Measurements from ENCODE around the gene STIM2.
"Not testable (repeated sequence)": the region's sequence is repeated elsewhere in the genome, so short reads cannot be mapped to it uniquely, and the experiment has no call there.

DNA sequence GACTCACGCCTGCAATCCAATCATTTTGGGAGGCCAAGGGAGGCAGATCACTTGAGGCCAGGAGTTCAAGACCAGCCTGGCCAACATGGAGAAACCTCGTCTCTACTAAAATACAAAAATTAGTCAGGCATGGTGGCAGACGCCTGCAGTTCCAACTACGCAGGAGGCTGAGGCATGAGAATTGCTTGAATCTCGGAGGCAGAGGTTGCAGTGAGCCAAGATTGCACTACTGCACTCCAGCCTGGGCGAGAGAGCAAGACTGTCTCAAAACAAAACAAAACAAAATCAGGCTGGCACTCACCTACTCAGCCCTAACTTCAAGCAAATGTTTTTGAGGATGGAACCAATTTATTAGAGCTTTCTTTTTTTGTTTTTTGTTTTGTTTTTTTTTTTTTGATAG lies 33.3 kb upstream of the STIM2 start:
- TF ChIP-seq, protein P1, sequence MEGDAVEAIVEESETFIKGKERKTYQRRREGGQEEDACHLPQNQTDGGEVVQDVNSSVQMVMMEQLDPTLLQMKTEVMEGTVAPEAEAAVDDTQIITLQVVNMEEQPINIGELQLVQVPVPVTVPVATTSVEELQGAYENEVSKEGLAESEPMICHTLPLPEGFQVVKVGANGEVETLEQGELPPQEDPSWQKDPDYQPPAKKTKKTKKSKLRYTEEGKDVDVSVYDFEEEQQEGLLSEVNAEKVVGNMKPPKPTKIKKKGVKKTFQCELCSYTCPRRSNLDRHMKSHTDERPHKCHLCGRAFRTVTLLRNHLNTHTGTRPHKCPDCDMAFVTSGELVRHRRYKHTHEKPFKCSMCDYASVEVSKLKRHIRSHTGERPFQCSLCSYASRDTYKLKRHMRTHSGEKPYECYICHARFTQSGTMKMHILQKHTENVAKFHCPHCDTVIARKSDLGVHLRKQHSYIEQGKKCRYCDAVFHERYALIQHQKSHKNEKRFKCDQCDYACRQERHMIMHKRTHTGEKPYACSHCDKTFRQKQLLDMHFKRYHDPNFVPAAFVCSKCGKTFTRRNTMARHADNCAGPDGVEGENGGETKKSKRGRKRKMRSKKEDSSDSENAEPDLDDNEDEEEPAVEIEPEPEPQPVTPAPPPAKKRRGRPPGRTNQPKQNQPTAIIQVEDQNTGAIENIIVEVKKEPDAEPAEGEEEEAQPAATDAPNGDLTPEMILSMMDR (optimal IDR thresholded peaks at IDR 0.05 in 1 of 3, IDR thresholded peaks at IDR 0.05 in 1 of 3, conservative IDR thresholded peaks at IDR 0.05 in 1 of 3; ENCODE audit: extremely low read depth in 1 of 3, insufficient read depth in 2 of 3, low read length in 3 of 3) = not testable (repeated sequence)
- not testable (repeated sequence) for TF ChIP-seq EZH2 (IDR thresholded peaks at IDR 0.05; ENCODE audit: low read length)

Data from keratinocyte (primary cell).